GM23248 (cell line): Measurements from ENCODE around the gene EIF3D. TPM values are rescaled to one million over a fixed set of nuclear protein-coding genes. Genes with fewer than 3 reads are reported as not detected.

Experiments
- DNase-seq: peaks from one replicate; pipeline ENCODE4 v3.0.0-alpha.2; 2015
- H2AFZ ChIP-seq: fragments of 200-600 bp; sonication (generic); 2 replicates; pipeline ENCODE4 v1.6.1; 2016; ENCODE audit warnings: antibody characterized with exemption
- H3F3A ChIP-seq: fragments of 200-600 bp; sonication (generic); 2 replicates; pipeline ENCODE4 v1.6.1; 2016; ENCODE audit warnings: mild to moderate bottlenecking, antibody characterized with exemption, mixed run types; ENCODE audit not compliant: insufficient read depth
- H3K27ac ChIP-seq: fragments of 200-600 bp; sonication (generic); 2 replicates; pipeline ENCODE4 v1.5.1; 2016; ENCODE audit warnings: mild to moderate bottlenecking
- H3K27me3 ChIP-seq: fragments of 200-600 bp; sonication (generic); replicated peaks from 2 replicates; pipeline ENCODE4 v1.6.1; 2016; ENCODE audit warnings: mild to moderate bottlenecking; ENCODE audit not compliant: insufficient read depth
- H3K36me3 ChIP-seq: fragments of 200-600 bp; sonication (generic); 2 replicates; pipeline ENCODE4 v1.6.1; 2016; ENCODE audit warnings: low read depth, mild to moderate bottlenecking
- H3K4me1 ChIP-seq: fragments of 200-600 bp; sonication (generic); 2 replicates; pipeline ENCODE4 v1.6.1; 2016; ENCODE audit warnings: mild to moderate bottlenecking; ENCODE audit not compliant: insufficient read depth
- H3K4me2 ChIP-seq: fragments of 200-600 bp; sonication (generic); one replicate; pipeline ENCODE4 v1.6.1; 2016; ENCODE audit warnings: mild to moderate bottlenecking; ENCODE audit not compliant: unreplicated experiment
- H3K4me3 ChIP-seq: fragments of 200-600 bp; sonication (generic); 2 replicates; pipeline ENCODE4 v1.5.1; 2016; ENCODE audit warnings: mild to moderate bottlenecking
- H3K79me2 ChIP-seq: fragments of 200-600 bp; sonication (generic); 2 replicates; pipeline ENCODE4 v1.6.1; 2016; ENCODE audit warnings: mild to moderate bottlenecking; ENCODE audit not compliant: insufficient read depth
- H3K9ac ChIP-seq: fragments of 200-600 bp; sonication (generic); 2 replicates; pipeline ENCODE4 v1.6.1; 2016; ENCODE audit warnings: mild to moderate bottlenecking
- H3K9me2 ChIP-seq: fragments of 200-600 bp; sonication (generic); 2 replicates; pipeline ENCODE4 v1.6.1; 2016; ENCODE audit warnings: mixed run types, mild to moderate bottlenecking, moderate library complexity; ENCODE audit not compliant: insufficient read depth
- H3K9me3 ChIP-seq: fragments of 200-600 bp; sonication (generic); one replicate; pipeline ENCODE4 v1.6.1; 2017; ENCODE audit warnings: low read depth
- H4K20me1 ChIP-seq: fragments of 200-600 bp; sonication (generic); 2 replicates; pipeline ENCODE4 v1.6.0; 2016; ENCODE audit not compliant: insufficient read depth
- EZH2 ChIP-seq: fragments of 200-600 bp; sonication (generic); IDR thresholded peaks from 2 replicates; pipeline ENCODE4 v1.6.1; 2018; ENCODE audit warnings: antibody characterized with exemption, mild to moderate bottlenecking; ENCODE audit not compliant: insufficient read depth, poor library complexity, severe bottlenecking
- EZH2phosphoT487 ChIP-seq: fragments of 200-600 bp; sonication (generic); IDR thresholded peaks from 2 replicates; pipeline ENCODE4 v1.6.1; 2018; ENCODE audit warnings: antibody characterized with exemption, moderate library complexity, mild to moderate bottlenecking, low read depth; ENCODE audit not compliant: insufficient read depth
- WGBS, 2 experiments: methylation state at CpG; one replicate each; pipeline ENCODE4 v1.1.6; 2015 to 2017; ENCODE audit warnings: low lambda C conversion rate in 2 of 2, low coverage in 1 of 2; ENCODE audit errors: missing lambda C conversion rate in 2 of 2; 5-methylcytosine and 5-hydroxymethylcytosine counted together
- in situ Hi-C: fragments of 300-500 bp; cut with MboI; formaldehyde crosslinking; loops from 2 replicates; pipeline ENCODE4 v1.15.0; 2020
- polyA plus RNA-seq: library from polyadenylated mRNA; unstranded; fragments of >200 nt; fragmentation: Nextera tagmentation; extraction: Ambion mirVana; gene quantifications from 2 replicates; pipeline ENCODE4 v1.2.1, GENCODE V29; 2016
- total RNA-seq: library from RNA; depleted of rRNA; stranded (reverse); fragments of >200 nt; shearing (Covaris generic); gene quantifications from 2 replicates; pipeline ENCODE4 v1.2.3, GENCODE V29; 2014

The EIF3D gene
- total and polyA plus RNA-seq, 2 experiments from 2014 or later: 122 to 377 TPM

DNA sequence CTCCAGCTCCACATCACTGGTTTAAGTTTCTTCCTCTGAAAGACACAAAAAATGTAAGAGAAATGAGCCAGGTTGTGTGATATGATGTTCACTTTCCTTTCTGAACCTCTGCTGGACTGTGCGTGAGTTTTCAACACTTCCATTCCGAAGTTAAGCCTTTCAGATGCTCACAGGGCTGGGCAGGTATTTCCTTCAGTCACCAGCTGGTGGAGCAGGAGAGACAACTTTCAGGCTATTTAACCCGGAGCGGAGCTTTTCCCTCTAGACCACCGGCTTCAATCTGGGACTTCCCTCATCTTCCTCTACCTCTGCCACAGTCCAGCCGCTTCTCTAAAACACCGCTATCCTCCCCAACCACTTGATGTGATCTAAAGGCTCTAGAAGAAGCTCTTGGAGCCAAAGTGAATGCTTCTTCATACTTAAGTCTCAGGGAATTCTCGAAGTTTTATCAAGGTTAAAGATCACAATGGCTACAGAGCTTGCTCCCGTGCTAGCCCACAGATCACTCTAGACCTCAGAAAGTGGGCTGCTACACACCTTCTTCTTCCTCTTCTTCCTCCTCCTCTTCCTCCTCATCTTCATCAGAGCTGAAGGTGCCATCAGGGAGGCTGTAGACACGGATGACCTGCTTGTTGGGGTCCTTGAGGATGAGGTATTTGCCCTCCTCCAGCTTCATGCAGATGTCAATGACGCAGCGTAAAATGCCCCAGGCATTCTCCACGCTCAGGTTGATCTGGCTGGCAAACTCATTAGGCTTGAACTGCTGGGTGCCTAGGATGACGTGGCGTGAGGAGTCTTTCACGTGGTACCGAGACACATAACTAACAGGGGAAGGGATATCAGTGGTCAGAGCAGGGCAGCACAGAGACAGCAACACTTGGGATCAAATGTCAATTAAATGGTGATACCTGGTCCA lies 17.7 kb downstream of the EIF3D start:
- Histone ChIP-seq H3K4me1 (no peaks in the 10 kb centered on the region), H3K79me2 (no peaks in the 10 kb centered on the region), H4K20me1 (no peaks in the 10 kb centered on the region), H3K27ac (no peak overlapping the region), H3K9me2 (no peaks in the 10 kb centered on the region), H2AFZ (no peak overlapping the region), H3K36me3 (peaks cover 50% of the 10 kb centered on the region), H3K4me2 (no peak overlapping the region), H3K4me3 (no peak overlapping the region), H3F3A (peaks cover 77% of the 10 kb centered on the region), H3K27me3 (no peaks in the 10 kb centered on the region), H3K9ac (no peak overlapping the region), H3K9me3 (no peaks in the 10 kb centered on the region)
- WGBS, 2 experiments: 78 to 79% methylated on average over 17 of the region's 17 CpGs
- DNase-seq: peak; percentile 68
- in situ Hi-C loops: no loop called here
- TF ChIP-seq EZH2 (no peak), EZH2phosphoT487 (no peak)

DNA sequence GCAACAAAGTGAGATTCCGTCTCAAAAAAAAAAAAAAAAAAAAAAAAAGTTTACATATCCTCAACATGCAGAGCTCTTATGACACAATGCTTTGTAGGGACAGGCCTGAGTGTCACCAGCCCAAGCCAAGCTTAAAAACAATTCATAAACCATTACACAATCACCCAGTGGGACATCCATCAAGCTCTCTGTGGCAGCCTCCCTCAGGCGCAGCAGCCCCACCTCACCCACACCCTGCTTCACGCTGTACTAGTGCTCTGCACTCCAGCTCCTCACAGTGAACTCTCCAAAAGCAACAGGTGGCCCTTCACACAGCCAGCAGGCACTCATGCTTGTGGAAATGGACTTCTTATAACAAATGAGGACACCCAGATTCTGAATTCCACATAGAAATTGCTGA lies 18.6 kb downstream of the EIF3D start:
- H3K36me3 ChIP-seq: peaks cover 45% of the 10 kb centered on the region
- no peaks in the 10 kb centered on the region for H3K4me1 ChIP-seq
- H4K20me1 ChIP-seq: no peaks in the 10 kb centered on the region
- peaks cover 77% of the 10 kb centered on the region for H3F3A ChIP-seq
- H2AFZ ChIP-seq: no peak overlapping the region
- TF ChIP-seq EZH2phosphoT487 (no peak), EZH2 (no peak)
- H3K9me3 ChIP-seq: no peaks in the 10 kb centered on the region
- no peaks in the 10 kb centered on the region for H3K79me2 ChIP-seq
- no peak for DNase-seq
- in situ Hi-C loops: no loop called here
- no peak overlapping the region for H3K27ac ChIP-seq
- WGBS, 2 experiments: 53 to 56% methylated on average over 2 to 3 of the region's 3 CpGs
- no peaks in the 10 kb centered on the region for H3K9me2 ChIP-seq
- H3K4me2 ChIP-seq: no peak overlapping the region
- H3K9ac ChIP-seq: no peak overlapping the region
- no peak overlapping the region for H3K4me3 ChIP-seq
- no peaks in the 10 kb centered on the region for H3K27me3 ChIP-seq

GRCh38 chr22:36507518-36508010 lies 21.4 kb downstream of the EIF3D start:
- H3K27me3 ChIP-seq: no peaks in the 10 kb centered on the region
- no peaks in the 10 kb centered on the region for H3K9me2 ChIP-seq
- H3K9me3 ChIP-seq: no peaks in the 10 kb centered on the region
- H3K79me2 ChIP-seq: no peaks in the 10 kb centered on the region
- in situ Hi-C loops: no loop called here
- peak overlapping the region; percentile 30 for H3K27ac ChIP-seq
- H3F3A ChIP-seq: peaks cover 50% of the 10 kb centered on the region
- no peaks in the 10 kb centered on the region for H4K20me1 ChIP-seq
- 89 to 92% methylated on average over 6 of the region's 6 CpGs for WGBS, 2 experiments
- peak overlapping the region; percentile 74 for H3K9ac ChIP-seq
- H3K36me3 ChIP-seq: peaks cover 20% of the 10 kb centered on the region
- no peaks in the 10 kb centered on the region for H3K4me1 ChIP-seq
- TF ChIP-seq EZH2phosphoT487 (no peak), EZH2 (no peak)
- no peak for DNase-seq
- peak overlapping the region; percentile 71 for H3K4me2 ChIP-seq
- H3K4me3 ChIP-seq: peak overlapping the region; percentile 73
- peak overlapping the region; percentile 84 for H2AFZ ChIP-seq

GRCh38 chr22:36506637-36507517 lies 22.1 kb downstream of the EIF3D start, which contains the start of gene FOXRED2:
Gene FOXRED2, minus strand, starts transcription at chr22:36507040. Its CDS starts 618 bp downstream, at chr22:36506422.
- in situ Hi-C loops: no loop called here
- H3K9ac ChIP-seq: peak within 1 kb of the TSS; percentile 74

More at GRCh38 chr22:36506637-36507517, 22.1 kb downstream of the EIF3D start, which contains the start of gene FOXRED2:
- Histone ChIP-seq H3K36me3 (peaks cover 14% of the 10 kb centered on the region), H3K4me1 (no peaks in the 10 kb centered on the region), H2AFZ (peak within 1 kb of the TSS; percentile 84), H3K9me3 (no peaks in the 10 kb centered on the region), H3K9me2 (no peaks in the 10 kb centered on the region), H3K4me3 (peak within 1 kb of the TSS; percentile 73), H3K27me3 (no peaks in the 10 kb centered on the region), H3F3A (peaks cover 43% of the 10 kb centered on the region), H4K20me1 (no peaks in the 10 kb centered on the region), H3K27ac (peak within 1 kb of the TSS; percentile 30), H3K4me2 (peak within 1 kb of the TSS; percentile 71), H3K79me2 (no peaks in the 10 kb centered on the region)
- 5 to 8% methylated on average over 58 to 70 of the region's 75 CpGs for WGBS, 2 experiments
- peak; percentile 95 for DNase-seq
- TF ChIP-seq EZH2phosphoT487: no peak
- TF ChIP-seq EZH2: no peak
